GM10248 (cell line): ENCODE data around the gene PAQR4.

Experiments used
- CTCF ChIA-PET: fragments of 300-600 bp; sonication (Branson Sonifier 250); formaldehyde crosslinking; extraction: SDS; loops from one replicate; lab custom pipeline; 2021; ENCODE audit warnings: antibody characterized with exemption; lab: Yijun Ruan, JAX
- POLR2A ChIA-PET: fragments of 350-650 bp; sonication (Branson Sonifier 250); formaldehyde crosslinking; extraction: SDS; loops from one replicate; lab custom pipeline; 2020; ENCODE audit warnings: antibody characterized with exemption; lab: Yijun Ruan, JAX
- DNase-seq: peaks from one replicate; pipeline ENCODE4 v3.0.0; 2012; ENCODE audit errors: extremely low spot score
- TF ChIP-seq, protein P1 (sequence below): IDR thresholded peaks from 2 replicates; pipeline ENCODE4 v1.5.1; 2012; ENCODE audit warnings: mild to moderate bottlenecking, low read depth; ENCODE audit errors: extremely low read depth, missing control alignments, control extremely low read depth

PAQR4 gene

DNA sequence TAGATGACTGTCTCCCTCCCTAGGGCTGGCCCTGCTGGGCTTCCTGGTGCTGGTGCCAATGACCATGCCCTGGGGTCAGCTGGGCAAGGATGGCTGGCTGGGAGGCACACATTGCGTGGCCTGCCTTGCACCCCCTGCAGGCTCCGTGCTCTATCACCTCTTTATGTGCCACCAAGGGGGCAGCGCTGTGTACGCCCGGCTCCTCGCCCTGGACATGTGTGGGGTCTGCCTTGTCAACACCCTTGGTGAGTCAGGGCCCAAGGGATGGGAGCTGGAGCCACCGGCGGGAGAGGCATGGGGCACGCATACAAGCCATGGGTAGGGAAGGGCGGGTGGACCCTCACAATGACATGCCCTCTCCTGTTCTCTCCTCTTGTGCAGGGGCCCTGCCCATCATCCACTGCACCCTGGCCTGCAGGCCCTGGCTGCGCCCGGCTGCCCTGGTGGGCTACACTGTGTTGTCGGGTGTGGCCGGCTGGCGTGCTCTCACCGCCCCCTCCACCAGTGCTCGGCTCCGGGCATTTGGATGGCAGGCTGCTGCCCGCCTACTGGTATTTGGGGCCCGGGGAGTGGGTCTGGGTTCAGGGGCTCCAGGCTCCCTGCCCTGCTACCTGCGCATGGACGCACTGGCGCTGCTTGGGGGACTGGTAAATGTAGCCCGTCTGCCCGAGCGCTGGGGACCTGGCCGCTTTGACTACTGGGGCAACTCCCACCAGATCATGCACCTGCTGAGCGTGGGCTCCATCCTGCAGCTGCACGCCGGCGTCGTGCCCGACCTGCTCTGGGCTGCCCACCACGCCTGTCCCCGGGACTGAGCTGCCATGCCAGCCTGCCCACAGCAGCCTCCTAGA, 2.2 kb downstream of the PAQR4 start:
- no peak for DNase-seq
- TF ChIP-seq, protein P1, sequence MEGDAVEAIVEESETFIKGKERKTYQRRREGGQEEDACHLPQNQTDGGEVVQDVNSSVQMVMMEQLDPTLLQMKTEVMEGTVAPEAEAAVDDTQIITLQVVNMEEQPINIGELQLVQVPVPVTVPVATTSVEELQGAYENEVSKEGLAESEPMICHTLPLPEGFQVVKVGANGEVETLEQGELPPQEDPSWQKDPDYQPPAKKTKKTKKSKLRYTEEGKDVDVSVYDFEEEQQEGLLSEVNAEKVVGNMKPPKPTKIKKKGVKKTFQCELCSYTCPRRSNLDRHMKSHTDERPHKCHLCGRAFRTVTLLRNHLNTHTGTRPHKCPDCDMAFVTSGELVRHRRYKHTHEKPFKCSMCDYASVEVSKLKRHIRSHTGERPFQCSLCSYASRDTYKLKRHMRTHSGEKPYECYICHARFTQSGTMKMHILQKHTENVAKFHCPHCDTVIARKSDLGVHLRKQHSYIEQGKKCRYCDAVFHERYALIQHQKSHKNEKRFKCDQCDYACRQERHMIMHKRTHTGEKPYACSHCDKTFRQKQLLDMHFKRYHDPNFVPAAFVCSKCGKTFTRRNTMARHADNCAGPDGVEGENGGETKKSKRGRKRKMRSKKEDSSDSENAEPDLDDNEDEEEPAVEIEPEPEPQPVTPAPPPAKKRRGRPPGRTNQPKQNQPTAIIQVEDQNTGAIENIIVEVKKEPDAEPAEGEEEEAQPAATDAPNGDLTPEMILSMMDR, result no peak
- CTCF ChIA-PET, result interaction anchor here (0.6 to 2.1 kb wide), 5 partner anchors 8 to 174 kb away, joined by 3 to 11 read pairs (median 4); partner anchors contain the start of gene KREMEN2
- POLR2A ChIA-PET, result interaction anchor here (0.6 kb wide), 1 partner anchor 721 kb away, joined by 5 read pairs; no protein-coding TSS in a partner anchor

DNA sequence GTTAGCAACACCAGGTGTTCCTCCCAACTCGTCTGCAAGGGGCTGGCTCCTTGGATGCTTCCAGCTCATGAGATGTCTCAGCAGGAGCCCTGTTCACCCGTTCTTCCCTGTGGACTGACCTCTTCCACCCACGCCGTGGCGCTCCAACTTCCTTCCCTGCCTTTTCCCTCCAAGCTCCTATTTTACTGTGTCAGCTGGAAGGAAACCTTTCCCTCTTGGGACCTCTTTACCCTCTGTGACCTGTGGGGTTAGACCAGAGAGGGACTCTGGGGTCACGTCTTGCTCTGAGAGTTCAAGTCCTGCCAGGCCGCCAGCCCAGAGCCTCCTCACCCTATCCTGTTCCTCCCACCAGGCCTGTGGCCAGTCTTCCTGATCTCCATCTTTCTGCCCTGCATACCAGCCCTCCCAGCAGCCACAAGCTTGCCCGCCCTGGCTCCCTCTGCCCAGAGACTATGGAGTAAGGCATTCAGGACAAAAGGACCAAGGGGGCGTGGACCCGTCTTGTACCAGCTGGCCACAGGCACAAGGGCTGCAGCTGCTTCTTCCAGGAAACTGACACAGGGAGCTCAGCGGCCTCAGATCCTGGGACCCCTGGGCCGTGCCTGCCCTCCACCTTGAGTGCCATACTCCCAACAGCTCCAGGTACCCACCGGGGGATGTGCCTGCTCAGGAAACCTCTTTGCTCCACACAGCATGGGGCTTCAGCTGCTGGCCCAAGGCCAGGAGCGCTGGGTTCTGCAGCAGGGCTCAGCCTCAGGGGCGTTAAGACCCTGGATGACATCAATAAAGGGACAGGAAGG, 3.0 kb downstream of the PAQR4 start:
- TF ChIP-seq, protein P1, result no peak
- no peak for DNase-seq
- POLR2A ChIA-PET, result no interaction called here
- CTCF ChIA-PET, result interaction anchor here (0.6 to 2.3 kb wide), 6 partner anchors 9 to 175 kb away, joined by 3 to 11 read pairs (median 4); partner anchors contain the start of gene KREMEN2

DNA sequence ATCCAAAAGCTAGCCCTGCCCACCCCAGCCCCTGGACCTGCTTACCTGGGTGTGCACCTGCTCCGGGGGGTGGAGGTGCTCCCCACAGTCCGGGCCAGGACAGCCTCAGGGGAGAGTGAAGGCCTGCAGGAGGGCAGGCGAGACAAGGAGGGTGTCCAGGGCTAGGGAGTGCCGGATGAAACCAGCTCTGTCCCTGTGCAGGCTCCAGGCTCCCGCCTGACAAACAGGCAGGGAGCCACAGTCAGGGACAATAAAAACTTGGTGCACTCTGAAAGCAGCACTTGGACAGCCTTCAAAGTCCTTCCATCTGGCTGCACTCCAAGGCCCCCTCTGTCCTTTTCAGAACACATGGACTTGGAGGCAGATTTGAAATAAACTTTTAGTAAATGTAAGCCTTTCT, 3.9 kb downstream of the PAQR4 start:
- CTCF ChIA-PET, result interaction anchor here (2.1 to 2.3 kb wide), 3 partner anchors 10 to 46 kb away, joined by 5 to 11 read pairs (median 7); partner anchors contain the start of gene KREMEN2
- TF ChIP-seq, protein P1, result no peak
- POLR2A ChIA-PET, result no interaction called here
- DNase-seq, result no peak

DNA sequence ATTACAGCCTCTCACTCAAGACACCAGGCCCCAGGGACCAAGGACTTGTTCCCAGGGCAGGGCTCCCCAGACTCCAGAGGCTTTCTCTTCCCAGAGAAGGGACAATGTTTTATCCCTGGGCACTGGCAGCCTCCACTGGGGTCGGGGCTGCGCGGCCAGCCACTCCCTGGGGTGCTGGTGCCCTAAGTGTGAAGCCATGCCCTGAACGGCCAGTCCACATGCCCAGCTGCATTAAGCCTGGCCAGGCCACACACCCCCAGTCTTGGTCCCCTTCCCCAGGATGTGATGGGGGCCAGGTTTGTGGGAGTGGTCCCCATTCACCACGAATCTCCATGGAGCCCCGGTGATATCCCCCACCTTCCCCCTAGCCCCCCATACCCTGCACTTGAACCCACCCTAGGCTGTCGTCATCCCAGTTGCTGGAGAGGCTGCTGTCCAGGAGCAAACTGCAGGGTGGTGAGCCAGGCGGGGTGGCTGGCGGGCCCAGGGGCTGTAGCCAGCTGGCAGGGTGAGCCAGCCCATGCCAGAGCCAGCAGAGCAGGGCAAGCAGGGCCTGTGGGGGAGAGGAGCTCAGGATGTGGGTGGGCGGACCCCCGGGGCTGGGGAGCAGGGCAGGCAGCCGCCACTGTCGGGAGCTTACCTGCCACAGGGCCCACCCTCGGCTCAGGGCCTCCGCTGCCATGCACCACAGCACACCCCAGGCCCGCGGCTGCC, 4.6 kb downstream of the PAQR4 start:
- TF ChIP-seq, protein P1, result no peak
- no peak for DNase-seq
- POLR2A ChIA-PET, result no interaction called here
- CTCF ChIA-PET, result interaction anchor here (1.1 to 2.3 kb wide), 2 partner anchors 47 to 57 kb away, joined by 3 to 7 read pairs; no protein-coding TSS in a partner anchor

GRCh38 chr16:2974319-2975056, 5.3 kb downstream of the PAQR4 start:
- POLR2A ChIA-PET, result no interaction called here

More at GRCh38 chr16:2974319-2975056, 5.3 kb downstream of the PAQR4 start:
- no peak for DNase-seq
- CTCF ChIA-PET, result interaction anchor here (1.0 to 2.3 kb wide), 5 partner anchors 9 to 56 kb away, joined by 3 to 7 read pairs (median 3); no protein-coding TSS in a partner anchor
- TF ChIP-seq, protein P1, result no peak
